ENCODE measurements around the gene ARHGAP22.

GRCh38 chr10:48491392-48492139 is 113.3 kb downstream of the ARHGAP22 start:
- no peak for TF ChIP-seq GATA3 (IDR thresholded peaks at IDR 0.05; ENCODE audit: low read depth, low read length)
- TF ChIP-seq GATA2 (IDR thresholded peaks at IDR 0.05; ENCODE audit: low read depth, low read length) = no peak
